ENCODE results near the gene GIMAP2. TPM values are rescaled to one million over a fixed set of nuclear protein-coding genes. Genes with fewer than 3 reads are reported as not detected.

GIMAP2 gene
- total RNA-seq, 2 experiments from 2014 or later = 38.8 to 44.1 TPM

Other genes with a start within 250 kb of the GIMAP2 start
- gene GIMAP8, start 235.1 kb upstream of the GIMAP2 start, total RNA-seq = 10 to 100 TPM; 11.8 TPM
- 10 to 100 TPM; 42.5 to 44.1 TPM for gene GIMAP7, start 170.8 kb upstream of the GIMAP2 start, total RNA-seq
- gene GIMAP4, start 118.3 kb upstream of the GIMAP2 start, total RNA-seq = 100 to 1,000 TPM; 128 to 140 TPM
- 10 to 100 TPM; 28.9 to 30.2 TPM for gene GIMAP6, start 53.3 kb upstream of the GIMAP2 start, total RNA-seq
- gene GIMAP1, start 30.9 kb downstream of the GIMAP2 start, total RNA-seq = 1 to 10 TPM; 6.0 to 6.2 TPM
- gene GIMAP5, start 51.7 kb downstream of the GIMAP2 start, total RNA-seq = 10 to 100 TPM; 45.9 to 48.3 TPM
- gene TMEM176B, start 114.7 kb downstream of the GIMAP2 start, total RNA-seq = not detected
- gene TMEM176A, start 115.1 kb downstream of the GIMAP2 start, total RNA-seq = not detected
- gene AOC1, start 166.8 kb downstream of the GIMAP2 start, total RNA-seq = not detected